OCI-LY1 (cell line): Measurements from ENCODE around the gene ZNF584.

Source experiments
- CTCF ChIP-seq: fragments of 200-600 bp; sonication (generic), shearing (Covaris generic); IDR thresholded peaks from 2 replicates; pipeline ENCODE4 v1.5.1; 2017; ENCODE audit warnings: mild to moderate bottlenecking, antibody characterized with exemption, low read length, moderate library complexity, mixed read lengths
- EZH2 ChIP-seq: fragments of 200-600 bp; sonication (generic), shearing (Covaris generic); IDR thresholded peaks from 2 replicates; pipeline ENCODE4 v1.8.0; 2017; ENCODE audit warnings: borderline replicate concordance, mixed run types, mild to moderate bottlenecking, antibody characterized with exemption, low read length, moderate library complexity, mixed read lengths

GRCh38 chr19:58393725-58394033, 14.8 kb upstream of the ZNF584 start:
- no peak for TF ChIP-seq CTCF
- no peak for TF ChIP-seq EZH2
